SK-N-MC (cell line): Measurements from ENCODE around the gene VDAC1.

Source experiments
- EZH2 ChIP-seq: fragments of 200-600 bp; sonication (generic); IDR thresholded peaks from one replicate; pipeline ENCODE4 v1.6.1; 2017; ENCODE audit warnings: antibody characterized with exemption
- POLR2AphosphoS5 ChIP-seq: IDR thresholded peaks from 2 replicates; pipeline ENCODE4 v1.6.1; 2012; ENCODE audit warnings: mild to moderate bottlenecking, low read depth, low read length, borderline replicate concordance

GRCh38 chr5:134046330-134046729, 41.6 kb upstream of the VDAC1 start:
- no peak for TF ChIP-seq POLR2AphosphoS5
- TF ChIP-seq EZH2 = no peak
